ACHN (cell line): ENCODE results near the gene CYB5RL.
"Not testable (repeated sequence)": the region's sequence is repeated elsewhere in the genome, so short reads cannot be mapped to it uniquely, and the experiment has no call there.

Experiments
- DNase-seq: peaks from one replicate; pipeline ENCODE4 v3.0.0-alpha.2; 2015
- in situ Hi-C: cut with HindIII; loops from 2 replicates; pipeline ENCODE4 v1.10.0; 2017; ENCODE audit warnings: low sequenced_read_pairs, low pct_ligation_motif_present, low pct_unique_long_range_greater_than_20kb

The CYB5RL gene

GRCh38 chr1:54228638-54229079 lies 28.8 kb upstream of the CYB5RL start:
- DNase-seq, result no peak
- in situ Hi-C loops, result no loop called here

GRCh38 chr1:54227891-54228310 lies 28.1 kb upstream of the CYB5RL start:
- DNase-seq, result peak; percentile 68
- in situ Hi-C loops, result no loop called here

- peak; percentile 88 for DNase-seq
- in situ Hi-C loops, result no loop called here
Measured at GRCh38 chr1:54227091-54227602, 27.3 kb upstream of the CYB5RL start.

GRCh38 chr1:54225986-54226559 lies 26.2 kb upstream of the CYB5RL start:
- in situ Hi-C loops, result no loop called here
- no peak for DNase-seq

- in situ Hi-C loops, result no loop called here
Measured at GRCh38 chr1:54225378-54225777, 25.5 kb upstream of the CYB5RL start.

GRCh38 chr1:54224233-54224632 lies 24.4 kb upstream of the CYB5RL start:
- no peak for DNase-seq
- in situ Hi-C loops, result no loop called here

More at GRCh38 chr1:54225378-54225777, 25.5 kb upstream of the CYB5RL start:
- no peak for DNase-seq

GRCh38 chr1:54223441-54224202 lies 23.8 kb upstream of the CYB5RL start:
- no peak for DNase-seq
- in situ Hi-C loops, result no loop called here

- no peak for DNase-seq
- in situ Hi-C loops, result no loop called here
Measured at GRCh38 chr1:54222711-54223110, 22.9 kb upstream of the CYB5RL start.

GRCh38 chr1:54221867-54222484 lies 22.1 kb upstream of the CYB5RL start:
- in situ Hi-C loops, result no loop called here
- no peak for DNase-seq

GRCh38 chr1:54221113-54221834 lies 21.4 kb upstream of the CYB5RL start:
- DNase-seq, result no peak

GRCh38 chr1:54220004-54220811 lies 20.4 kb upstream of the CYB5RL start:
- in situ Hi-C loops, result no loop called here

More at GRCh38 chr1:54221113-54221834, 21.4 kb upstream of the CYB5RL start:
- in situ Hi-C loops, result no loop called here

GRCh38 chr1:54219688-54220003 lies 19.8 kb upstream of the CYB5RL start:
- no peak for DNase-seq
- in situ Hi-C loops, result no loop called here

More at GRCh38 chr1:54220004-54220811, 20.4 kb upstream of the CYB5RL start:
- DNase-seq, result no peak

GRCh38 chr1:54218883-54219687 lies 19.3 kb upstream of the CYB5RL start:
- no peak for DNase-seq
- in situ Hi-C loops, result no loop called here

- in situ Hi-C loops, result no loop called here
- no peak for DNase-seq
Measured at GRCh38 chr1:54215523-54215922, 15.7 kb upstream of the CYB5RL start.

- DNase-seq, result no peak
- in situ Hi-C loops, result no loop called here
Measured at GRCh38 chr1:54212872-54213271, 13.0 kb upstream of the CYB5RL start.

GRCh38 chr1:54207896-54208295 lies 8.1 kb upstream of the CYB5RL start:
- in situ Hi-C loops, result not testable (repeated sequence)

GRCh38 chr1:54207287-54207686 lies 7.5 kb upstream of the CYB5RL start:
- in situ Hi-C loops, result no loop called here
- no peak for DNase-seq

More at GRCh38 chr1:54207896-54208295, 8.1 kb upstream of the CYB5RL start:
- not testable (repeated sequence) for DNase-seq
